GM21786 (cell line): ENCODE data around the gene PGRMC2.

Source experiments
- ATAC-seq: cut with Tn5 transposase; IDR thresholded peaks from one replicate; pipeline ENCODE4 v1.9.1; 2021; ENCODE audit not compliant: unreplicated experiment

Gene PGRMC2, protein sequence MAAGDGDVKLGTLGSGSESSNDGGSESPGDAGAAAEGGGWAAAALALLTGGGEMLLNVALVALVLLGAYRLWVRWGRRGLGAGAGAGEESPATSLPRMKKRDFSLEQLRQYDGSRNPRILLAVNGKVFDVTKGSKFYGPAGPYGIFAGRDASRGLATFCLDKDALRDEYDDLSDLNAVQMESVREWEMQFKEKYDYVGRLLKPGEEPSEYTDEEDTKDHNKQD

DNA sequence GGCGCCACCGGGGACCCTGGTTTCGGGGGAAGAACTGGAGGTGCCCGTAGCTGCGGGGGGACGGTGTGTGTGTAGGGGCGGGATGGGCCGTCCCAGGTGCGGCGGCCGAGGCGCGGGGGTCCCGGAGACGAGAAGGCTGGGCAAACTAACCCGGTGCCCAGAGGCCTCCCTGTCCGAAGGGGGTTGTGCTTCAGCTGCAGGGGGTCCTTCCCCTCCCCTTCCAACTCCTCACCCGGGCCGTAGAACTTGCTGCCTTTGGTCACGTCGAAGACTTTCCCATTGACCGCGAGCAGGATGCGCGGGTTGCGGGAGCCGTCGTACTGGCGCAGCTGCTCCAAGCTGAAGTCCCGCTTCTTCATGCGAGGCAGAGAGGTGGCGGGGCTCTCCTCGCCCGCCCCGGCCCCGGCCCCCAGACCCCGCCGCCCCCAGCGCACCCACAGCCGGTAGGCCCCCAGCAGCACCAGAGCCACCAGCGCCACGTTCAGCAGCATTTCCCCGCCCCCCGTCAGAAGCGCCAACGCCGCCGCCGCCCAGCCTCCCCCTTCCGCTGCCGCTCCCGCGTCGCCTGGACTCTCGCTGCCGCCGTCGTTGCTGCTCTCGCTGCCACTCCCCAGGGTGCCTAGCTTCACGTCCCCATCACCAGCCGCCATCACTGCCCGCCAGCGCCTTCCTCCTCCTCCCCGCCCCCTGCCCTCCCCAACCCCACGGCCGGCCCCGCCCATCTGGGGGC lies at the start of gene PGRMC2:
PGRMC2 (minus strand) TSS at position 673 of the 730 bp plus-strand sequence; CDS start at position 650, 23 bp downstream.
- no peak for ATAC-seq

DNA sequence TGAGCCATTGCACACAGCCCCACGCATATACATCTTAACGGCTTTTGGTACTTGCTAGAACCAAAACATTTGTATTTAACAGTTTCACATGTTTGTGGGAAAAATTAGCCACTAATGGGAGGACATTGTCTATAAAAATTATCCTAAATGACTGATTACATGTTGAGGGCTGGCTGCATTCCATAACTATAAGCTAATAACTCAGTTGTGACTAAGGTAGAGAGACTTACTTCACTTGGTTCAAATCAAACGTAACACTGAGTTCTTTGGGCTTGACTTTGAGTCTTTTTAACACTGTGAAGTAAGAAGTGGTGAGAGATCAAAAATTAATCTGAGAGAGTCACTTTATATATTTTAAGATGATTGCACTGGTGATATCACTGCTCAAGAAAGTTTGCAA lies 47.9 kb upstream of the PGRMC2 start:
- no peak for ATAC-seq

DNA sequence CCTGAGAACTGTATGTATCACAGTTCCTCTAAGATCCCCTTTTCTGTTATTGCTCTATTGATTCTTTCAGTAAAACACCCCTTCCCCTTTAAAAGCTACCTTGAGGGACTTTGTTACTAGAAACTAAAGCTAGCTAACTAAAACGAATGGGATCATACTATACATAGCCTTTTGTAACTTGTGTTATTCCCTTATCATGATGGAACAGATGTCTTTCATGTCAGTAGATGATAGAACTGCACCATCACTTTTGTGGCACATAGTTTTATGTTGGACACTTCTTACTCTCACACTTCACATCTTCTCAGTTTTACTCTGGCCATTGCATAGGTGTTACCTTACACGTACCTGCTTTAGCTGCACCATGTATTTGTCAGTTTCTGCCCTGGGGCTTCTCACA lies 46.6 kb upstream of the PGRMC2 start:
- ATAC-seq: no peak

DNA sequence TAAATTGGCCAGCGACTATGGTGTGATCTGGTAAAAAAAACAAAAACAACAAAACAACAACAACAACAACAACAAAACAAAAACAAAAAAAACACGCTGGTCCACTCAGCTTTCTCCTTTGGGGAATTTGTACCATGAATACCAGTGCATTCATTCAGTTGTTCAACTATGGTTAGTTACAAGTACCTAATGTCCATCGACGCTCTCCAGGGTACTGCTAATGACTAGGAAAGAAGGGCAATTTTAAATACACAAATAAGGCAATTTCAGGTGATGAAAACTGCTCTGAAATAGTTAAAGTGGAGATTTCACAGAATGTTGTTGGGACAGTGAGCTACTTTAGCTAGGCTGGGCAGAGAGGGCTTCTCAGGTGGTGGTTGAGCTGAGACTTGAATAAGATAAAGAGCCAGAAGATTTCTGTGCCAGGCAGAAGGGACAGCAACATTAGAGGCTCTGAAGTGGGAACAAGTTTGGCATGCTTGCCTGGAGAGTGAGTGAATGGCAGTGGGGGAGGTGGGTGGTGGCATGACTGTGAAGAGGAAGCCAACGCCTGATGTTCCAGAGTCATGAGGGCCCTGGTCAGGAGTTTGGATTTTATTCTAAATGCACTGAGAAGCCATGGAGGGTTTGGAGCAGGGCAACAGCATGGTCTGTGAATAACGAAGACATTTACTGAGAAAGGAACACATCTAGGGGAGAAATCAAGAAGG lies 45.9 kb upstream of the PGRMC2 start:
- no peak for ATAC-seq

DNA sequence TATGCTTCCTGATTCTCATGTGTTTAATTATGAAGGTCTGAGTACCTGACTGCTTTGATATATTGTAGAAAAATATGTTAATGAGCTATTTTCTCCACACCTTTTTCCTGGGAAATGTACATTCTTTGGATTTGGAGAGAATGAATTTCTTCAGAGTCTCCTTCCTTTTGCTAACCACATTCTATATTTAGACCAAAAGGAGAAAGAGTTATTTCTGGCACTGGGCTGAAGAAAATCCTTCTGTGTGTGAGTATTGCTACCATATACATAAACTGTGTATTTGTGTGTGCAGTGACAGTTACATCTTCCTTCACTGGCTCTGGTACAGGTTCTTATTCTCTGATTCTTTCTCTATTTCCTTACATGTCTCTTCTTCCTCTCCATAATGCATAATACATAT lies 44.5 kb upstream of the PGRMC2 start:
- no peak for ATAC-seq

DNA sequence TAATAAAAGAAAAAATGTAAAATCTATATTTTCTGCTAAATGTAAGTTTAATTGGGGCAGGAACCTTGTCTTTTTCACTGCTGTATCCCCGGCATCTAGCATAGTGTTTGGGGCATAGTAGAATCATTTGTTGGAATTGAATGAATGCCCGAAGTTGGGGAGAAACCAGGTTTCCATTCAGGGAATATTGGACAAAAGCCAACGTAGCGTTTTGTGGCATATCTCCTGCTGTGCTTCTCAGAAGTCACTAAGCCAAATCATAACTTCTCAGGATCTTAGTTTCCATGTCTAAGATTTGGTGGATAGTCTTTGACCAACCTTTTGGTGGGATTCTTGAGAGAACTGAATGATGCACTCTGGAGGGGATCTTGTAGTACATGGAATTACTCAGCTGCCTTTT lies 42.0 kb upstream of the PGRMC2 start:
- no peak for ATAC-seq

DNA sequence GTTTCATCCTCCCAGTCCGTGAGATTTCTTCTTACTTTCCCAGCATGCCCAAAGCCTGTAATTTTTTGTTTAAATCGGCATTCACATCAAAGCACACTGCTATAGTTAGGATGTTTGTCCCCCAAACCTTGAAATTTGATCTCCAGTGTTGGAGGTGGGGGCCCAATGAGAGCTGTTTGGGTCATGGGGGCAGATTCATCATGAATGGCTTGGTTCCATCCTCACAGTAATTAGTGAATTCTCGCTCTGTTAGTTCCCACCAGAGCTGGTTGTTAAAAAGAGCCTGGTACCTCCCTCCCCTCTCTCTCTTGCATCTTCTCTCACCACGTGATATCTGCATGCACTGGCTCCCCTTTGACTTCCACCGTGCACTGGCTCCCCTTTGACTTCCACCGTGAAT lies 40.5 kb upstream of the PGRMC2 start:
- no peak for ATAC-seq

DNA sequence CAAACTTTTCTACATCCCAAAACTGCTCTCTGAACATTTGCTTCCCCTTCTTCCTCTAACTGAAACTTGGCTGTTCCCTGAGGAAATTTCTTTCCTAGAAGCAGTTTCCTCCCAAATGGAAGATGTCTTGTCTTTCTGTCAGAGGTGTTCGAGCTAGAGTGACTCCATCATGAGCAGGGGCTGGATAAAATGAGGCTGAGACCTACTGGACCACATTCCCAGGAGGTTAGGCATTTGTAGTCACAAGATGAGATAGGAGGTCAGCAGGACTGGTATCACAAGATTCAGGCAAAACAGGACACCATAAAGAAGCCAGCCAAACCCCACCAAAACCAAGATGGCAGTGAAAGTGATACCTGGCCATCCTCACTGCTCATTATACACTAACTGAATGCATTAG lies 35.8 kb upstream of the PGRMC2 start:
- ATAC-seq: no peak

DNA sequence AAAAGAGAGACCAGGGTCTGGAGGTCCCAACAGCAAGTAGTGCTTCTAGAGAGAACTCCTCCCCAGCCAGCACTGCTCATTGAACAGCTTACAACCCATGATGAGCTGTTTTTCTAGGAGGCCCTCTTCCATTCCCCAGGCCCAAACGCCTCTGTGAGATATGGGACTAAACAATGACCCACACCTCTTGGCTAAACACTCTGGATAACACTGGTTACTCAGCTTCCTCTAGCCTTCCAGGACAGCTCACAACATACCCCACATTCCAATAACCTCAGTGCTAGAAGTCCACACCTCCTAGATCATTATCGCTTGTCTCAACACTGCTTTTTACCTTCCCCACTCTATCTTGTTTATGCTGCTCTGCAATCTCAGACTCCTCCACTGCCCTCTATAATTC lies 35.4 kb upstream of the PGRMC2 start:
- no peak for ATAC-seq

DNA sequence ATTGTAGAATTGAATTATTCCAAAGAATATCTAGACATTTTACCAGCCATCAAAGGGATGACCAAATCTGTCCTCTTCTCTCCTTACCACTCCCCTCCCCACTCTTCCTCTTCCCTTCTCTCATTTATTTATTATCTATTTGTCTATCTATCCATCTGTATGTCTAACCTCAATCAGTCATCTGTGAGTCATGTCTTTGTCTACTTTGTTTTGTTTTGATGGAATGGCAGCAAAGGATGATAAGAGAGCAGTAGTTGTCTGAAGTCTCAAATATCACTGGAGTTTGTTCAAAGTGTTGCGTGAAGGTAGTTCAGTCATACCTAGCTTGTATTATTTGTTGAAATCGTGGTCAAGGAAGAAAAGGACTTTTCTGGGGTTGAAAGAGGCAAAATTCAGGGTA lies 34.7 kb upstream of the PGRMC2 start:
- ATAC-seq: no peak

DNA sequence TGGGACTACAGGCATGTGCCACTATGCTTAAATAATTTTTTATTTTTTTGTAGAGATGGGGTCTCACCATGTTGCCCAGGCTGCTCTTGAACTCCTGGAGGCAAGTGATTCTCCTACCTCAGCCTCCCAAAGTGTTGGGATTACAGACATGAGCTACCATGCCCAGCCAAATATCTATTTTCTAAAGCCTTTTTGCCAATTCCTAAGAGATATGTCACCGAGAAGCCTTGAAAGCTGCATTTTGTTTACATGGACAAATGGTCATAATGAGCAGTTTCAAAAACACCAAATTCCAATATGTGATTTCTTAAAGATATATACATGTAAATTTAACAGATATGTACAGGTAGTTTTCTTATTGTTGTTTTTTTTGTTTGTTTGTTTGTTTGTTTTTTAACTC lies 33.0 kb upstream of the PGRMC2 start:
- ATAC-seq: no peak

DNA sequence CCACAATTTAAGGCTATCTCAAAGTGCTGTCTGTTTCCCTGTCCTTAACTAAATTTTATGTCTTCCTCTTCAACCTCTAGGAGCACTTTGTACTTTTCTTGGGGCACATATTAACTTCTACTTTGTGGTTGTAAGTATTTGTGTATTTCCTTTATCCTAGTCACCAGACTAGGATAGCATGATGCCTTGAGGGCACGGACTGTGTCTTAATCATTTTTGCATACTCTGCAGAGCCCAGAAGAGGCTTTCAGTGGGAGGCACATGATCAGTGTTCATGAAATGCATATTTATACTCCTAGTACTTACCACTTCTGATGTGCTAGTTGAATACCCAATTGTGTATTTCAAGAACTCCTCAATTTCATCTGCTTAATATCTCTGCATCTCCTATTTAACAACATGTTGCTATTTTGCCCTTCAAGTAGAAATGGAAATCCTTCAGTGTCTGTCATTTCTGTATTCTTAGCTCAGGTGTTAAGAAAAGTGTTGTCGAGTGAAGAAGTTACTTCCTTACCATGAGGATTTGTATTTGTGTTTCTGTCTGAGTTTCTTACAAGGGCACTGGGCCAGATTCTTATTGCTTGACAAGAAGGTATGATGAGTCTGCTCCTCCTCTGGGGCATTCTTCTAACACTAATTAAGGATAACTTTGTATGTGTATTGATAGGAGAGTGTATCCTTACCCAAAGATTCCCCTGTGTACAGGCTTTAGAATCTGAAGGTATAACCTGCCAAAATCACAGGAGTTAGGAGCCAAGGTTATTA lies 28.3 kb upstream of the PGRMC2 start:
- no peak for ATAC-seq

DNA sequence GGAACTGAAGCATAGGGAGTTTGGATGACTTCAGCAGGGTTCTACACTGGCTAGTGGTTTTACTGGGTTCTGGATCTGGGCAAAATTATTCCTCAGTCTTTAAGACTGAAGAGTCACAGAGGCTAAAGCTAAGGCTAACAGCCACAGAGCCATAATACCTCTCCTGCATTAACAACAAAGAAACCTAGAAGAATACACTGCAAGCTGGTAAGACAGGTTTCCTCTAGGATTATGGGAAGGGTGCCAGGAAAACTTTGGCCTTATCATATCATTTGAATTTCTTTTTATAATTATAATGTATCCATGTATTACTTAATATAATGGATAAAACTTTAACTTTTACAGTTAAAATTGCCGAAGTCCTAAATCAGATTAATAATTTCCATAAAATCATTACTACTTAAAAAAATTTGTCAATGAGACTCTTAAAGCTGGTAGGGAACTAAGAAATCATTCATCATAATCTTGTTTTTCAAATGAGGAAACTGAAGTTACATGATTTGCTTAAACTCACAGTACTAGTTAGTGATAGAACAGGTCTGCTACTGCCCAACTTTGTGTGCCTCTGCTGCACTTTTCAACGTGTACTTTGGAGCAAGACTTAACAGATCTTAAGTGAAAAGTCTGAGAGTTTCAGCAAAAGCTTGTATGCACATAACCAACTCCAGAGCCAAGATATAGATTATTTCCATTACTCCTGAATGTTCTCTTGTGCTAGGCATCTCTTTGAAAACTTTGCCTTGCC lies 24.2 kb upstream of the PGRMC2 start:
- ATAC-seq: no peak

DNA sequence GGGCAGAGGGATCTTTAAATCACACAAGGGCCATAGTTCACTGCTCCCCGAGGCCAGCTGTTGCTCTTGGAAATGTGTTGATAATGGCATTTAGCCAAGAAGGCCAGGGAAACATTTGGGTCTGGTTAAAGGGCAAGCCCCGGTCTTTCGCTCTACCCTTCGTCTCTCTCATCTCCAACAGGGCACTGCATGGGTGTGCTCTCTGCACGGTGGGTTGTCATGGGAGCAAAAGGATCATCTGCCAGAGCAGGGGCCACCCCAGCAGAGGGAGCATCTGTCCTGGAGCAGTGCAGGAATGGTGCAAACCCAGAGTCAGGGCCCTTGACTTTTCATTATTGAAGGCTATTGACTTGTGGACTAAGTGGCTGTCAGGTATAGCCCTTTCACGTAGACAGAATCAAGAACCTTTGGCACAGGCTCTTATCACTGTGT lies 22.7 kb upstream of the PGRMC2 start:
- no peak for ATAC-seq

DNA sequence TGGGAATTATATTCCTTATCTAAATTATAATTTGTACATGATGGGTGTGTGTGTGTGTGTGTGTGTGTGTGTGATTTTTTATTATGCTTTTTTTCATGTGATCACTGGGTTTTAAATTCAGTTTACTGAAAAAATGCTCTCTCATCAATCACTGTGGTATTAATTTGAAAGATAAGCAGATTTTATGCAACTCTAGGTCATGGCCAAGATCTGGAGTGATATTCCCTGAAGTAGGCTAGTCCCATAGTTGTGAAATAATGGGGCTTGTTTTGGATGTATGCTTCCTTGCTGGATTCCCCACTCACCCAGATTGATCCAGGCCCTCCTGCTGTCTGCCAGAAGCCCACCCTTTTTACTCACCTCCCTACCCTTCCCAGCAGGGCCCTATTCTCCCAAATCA lies 22.0 kb upstream of the PGRMC2 start:
- no peak for ATAC-seq

DNA sequence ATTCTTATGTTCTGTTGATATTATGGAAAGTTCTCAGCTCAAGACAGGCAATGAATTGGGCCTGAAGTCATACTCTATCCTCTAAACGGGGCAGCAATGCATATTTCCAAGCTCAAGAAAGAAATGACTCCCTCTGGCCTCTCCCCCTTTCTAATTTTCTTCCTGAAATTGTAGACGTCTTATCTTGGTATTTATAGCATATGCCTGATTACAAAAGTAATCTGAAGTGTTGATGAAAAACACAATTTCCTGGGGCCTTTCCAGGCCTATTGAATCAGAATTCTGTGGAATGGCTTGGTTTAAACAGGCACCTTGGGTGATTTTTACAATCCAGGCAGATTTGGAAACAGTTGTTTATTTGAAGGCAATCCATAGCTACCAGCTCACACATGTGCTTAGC lies 21.4 kb upstream of the PGRMC2 start:
- ATAC-seq: no peak

DNA sequence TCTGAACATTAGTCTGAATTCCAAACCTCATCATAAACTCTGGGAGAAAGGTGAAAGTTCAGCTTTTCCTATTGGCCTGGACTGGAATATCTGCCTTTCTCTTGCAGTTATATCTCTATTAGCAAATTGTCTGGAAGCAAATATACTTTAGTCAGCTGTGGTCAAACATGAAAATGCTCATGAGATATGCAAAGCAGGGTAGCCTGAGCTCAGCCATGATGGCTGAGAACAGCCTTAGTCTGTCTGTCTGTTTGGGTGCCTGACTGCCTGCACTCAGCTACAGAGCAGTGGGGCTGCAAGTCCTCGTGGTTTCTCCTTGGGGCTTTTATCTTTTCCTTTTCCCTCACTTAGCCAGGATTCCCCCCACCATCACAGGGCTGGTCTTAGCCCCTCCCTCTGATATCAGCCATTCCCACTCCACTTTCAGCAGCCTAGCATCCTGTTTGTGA lies 19.5 kb upstream of the PGRMC2 start:
- no peak for ATAC-seq

DNA sequence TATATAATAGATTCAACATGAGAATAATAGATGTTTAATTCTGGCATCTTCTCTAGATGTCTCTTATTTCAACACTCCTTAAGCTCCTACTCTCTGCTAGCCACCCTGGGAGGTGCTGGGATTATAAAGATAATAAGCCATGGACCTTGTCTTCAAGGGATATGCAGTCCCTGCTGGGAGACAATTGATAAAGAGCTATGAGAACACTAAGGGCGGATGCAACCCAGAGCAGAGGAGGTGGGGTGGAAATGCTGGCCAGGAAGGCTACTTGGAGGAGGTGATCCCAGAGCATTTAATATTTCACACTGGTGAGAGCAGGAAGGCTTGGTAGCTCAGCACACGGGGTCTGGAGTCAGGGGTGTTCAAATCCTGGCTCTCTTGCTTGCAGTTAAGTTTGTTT lies 18.3 kb upstream of the PGRMC2 start:
- no peak for ATAC-seq

DNA sequence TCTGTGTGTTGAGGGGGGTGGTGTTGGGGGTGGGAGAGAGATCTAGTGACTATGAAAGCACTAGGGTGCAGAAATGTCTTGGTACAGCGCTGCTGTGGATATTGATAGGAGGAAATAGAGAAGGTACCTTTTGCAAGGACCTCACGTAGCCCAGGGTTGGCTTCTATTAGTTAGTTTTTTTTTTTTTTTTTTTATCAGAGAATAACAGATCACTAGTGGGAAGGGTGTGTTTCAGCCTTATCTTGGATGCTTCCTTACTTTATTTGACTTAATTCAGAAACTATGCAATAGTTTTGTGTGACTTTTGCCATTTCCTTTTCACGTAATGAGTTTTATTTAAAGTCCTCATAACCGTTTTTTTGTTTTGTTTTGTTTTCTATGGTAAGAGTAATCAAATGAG lies 16.4 kb upstream of the PGRMC2 start:
- ATAC-seq: no peak

DNA sequence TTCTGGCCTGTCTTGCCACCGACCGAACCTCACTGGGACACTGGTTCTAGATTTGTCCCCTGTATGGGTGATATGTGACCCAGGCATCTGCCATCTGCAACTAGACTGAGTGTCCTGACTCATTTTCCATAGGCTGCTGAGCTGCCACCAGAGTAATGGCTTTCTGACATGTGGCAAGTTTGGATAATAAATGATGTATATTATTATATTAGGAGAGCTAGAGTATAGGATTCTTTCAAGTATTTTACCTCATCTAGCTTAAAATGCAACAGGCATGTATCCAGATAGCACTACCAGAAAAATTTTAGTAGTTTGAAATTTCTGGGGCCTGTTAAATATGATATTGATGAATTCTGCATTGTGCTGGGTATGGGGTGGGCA lies 15.8 kb upstream of the PGRMC2 start:
- no peak for ATAC-seq

DNA sequence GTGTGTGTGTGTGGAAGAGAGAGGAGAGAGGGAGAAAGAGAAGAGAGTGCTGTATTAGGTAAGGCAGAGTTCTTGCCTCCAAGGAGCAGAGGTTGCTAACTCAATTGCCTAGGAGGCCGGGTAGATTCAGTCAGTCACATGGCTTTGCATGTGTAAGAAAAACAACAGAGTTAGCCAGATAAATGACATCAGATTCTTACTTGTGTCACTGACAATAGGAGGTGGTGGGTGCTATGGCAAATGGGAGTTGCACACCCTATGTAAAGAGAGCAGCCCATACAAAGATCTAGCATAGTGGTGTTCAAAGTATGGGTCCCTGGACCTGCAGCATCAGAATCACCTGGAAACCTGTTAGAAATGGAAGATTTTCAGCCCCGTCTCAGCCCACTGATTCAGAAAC lies 14.4 kb upstream of the PGRMC2 start:
- no peak for ATAC-seq
